Activated CD8-positive, alpha-beta T cell treated with anti-CD3 and anti-CD28 coated beads, Interleukin-2, amount 10 ng/mL, durations not matched to agents 7 days and 5 days (primary cell): ENCODE data around the gene ME1. TPM values are rescaled to one million over a fixed set of nuclear protein-coding genes. Genes with fewer than 3 reads are reported as not detected.
"Not testable (repeated sequence)": the region's sequence is repeated elsewhere in the genome, so short reads cannot be mapped to it uniquely, and the experiment has no call there.

Experiments used
- ATAC-seq: fragments of 150-1000 bp; cut with Tn5 transposase; one replicate; pipeline ENCODE4 v1.10.0; 2021; ENCODE audit warnings: moderate library complexity
- CTCF ChIA-PET: fragments of 350-600 bp; sonication (Branson Sonifier 250); formaldehyde crosslinking; loops from one replicate; lab custom pipeline; 2021; ENCODE audit warnings: antibody characterized with exemption; lab: Charles Lee
- POLR2A ChIA-PET: fragments of 350-600 bp; sonication (Branson Sonifier 250); formaldehyde crosslinking; loops from one replicate; lab custom pipeline; 2021; ENCODE audit warnings: antibody characterized with exemption; lab: Charles Lee
- DNase-seq: peaks from one replicate; pipeline ENCODE4 v3.0.0-alpha.2; 2020
- H3K27ac Mint-ChIP-seq: one replicate; pipeline ENCODE4 v1.8.0; 2021; ENCODE audit warnings: mild to moderate bottlenecking, mixed read lengths
- H3K27me3 Mint-ChIP-seq: one replicate; pipeline ENCODE4 v1.8.0; 2021; ENCODE audit warnings: low read depth, mixed read lengths
- H3K36me3 Mint-ChIP-seq: one replicate; pipeline ENCODE4 v1.8.0; 2021; ENCODE audit warnings: low read depth, mixed read lengths
- H3K4me1 Mint-ChIP-seq: one replicate; pipeline ENCODE4 v1.8.0; 2021; ENCODE audit warnings: low read depth, mixed read lengths
- H3K4me3 Mint-ChIP-seq: one replicate; pipeline ENCODE4 v1.8.0; 2021; ENCODE audit warnings: mild to moderate bottlenecking, mixed read lengths
- H3K9me3 Mint-ChIP-seq: one replicate; pipeline ENCODE4 v1.8.0; 2022; ENCODE audit warnings: mixed read lengths; ENCODE audit not compliant: insufficient read depth
- total RNA-seq, 2 experiments: library from RNA; stranded (reverse); gene quantifications; one replicate each; pipeline ENCODE4 v1.2.3, GENCODE V29; 2021

The ME1 gene
- total RNA-seq, 2 experiments from 2014 or later: 0.08 TPM; not detected in 1

DNA sequence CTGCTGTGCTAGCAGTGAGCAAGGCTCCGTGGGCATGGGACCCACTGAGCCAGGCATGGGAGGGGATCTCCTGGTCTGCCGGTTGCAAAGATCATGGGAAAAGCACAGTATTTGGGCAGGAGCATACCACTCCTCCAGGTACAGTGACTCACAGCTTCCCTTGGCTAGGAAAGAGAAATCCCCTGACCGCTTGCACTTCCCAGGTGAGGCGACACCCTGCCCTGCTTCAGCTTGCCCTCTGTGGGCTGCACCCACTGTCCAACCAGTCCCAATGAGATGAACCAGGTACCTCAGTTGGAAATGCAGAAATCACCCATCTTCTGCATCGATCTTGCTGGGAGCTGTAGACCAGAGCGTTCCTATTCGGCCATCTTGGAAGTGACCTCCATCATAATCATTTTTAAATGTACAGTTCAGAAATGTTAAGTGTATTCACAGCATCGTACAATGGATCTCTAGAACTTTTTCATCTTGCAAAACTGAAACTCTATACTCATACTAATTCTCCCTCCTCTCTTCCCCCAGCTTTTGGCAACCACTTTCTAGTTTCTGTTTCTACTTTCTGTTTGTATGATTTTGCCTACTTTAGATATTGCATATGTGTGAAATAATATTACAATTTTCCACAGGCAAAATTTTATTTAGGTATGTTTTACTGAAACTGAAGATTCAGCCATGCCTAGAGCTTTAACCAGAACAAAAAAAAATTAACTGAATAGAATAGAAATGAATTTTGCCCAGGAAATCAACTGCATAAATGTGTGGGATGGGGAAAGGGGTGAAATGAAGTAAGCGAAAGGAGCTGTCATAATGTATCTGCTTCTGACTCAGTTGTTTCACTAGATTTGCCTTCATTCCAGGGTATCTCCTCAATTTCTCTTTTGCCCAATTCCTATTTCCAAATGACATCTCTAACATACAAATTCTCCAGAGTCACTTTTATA, 137.7 kb downstream of the ME1 start:
- H3K36me3 Mint-ChIP-seq: no peaks in the 10 kb centered on the region
- CTCF ChIA-PET: no interaction called here
- no peak overlapping the region for H3K27ac Mint-ChIP-seq
- no peak for DNase-seq
- H3K4me3 Mint-ChIP-seq: no peak overlapping the region
- H3K9me3 Mint-ChIP-seq: no peaks in the 10 kb centered on the region
- H3K27me3 Mint-ChIP-seq: no peaks in the 10 kb centered on the region
- no peak for ATAC-seq
- H3K4me1 Mint-ChIP-seq: no peaks in the 10 kb centered on the region
- POLR2A ChIA-PET: interaction anchor here (0.6 kb wide), 1 partner anchor 1037 kb away, joined by 3 read pairs; no protein-coding TSS in a partner anchor

DNA sequence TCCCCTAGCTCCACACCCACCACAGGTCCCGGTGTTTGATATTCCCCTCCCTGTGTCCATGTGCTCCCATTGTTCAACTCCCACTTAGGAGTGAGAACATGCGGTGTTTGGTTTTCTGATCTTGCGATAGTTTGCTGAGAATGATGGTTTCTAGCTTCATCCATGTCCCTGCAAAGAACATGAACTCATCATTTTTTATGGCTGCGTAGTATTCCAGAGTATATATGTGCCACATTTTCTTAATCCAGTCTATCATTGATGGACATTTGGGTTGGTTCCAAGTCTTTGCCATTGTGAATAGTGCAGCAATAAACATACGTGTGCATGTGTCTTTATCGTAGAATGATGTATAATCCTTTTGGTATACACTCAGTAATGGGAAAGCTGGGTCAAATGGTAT, 143.6 kb downstream of the ME1 start:
- ATAC-seq, H3K27ac Mint-ChIP-seq, H3K36me3 Mint-ChIP-seq, POLR2A ChIA-PET, H3K27me3 Mint-ChIP-seq, DNase-seq, H3K4me1 Mint-ChIP-seq, H3K9me3 Mint-ChIP-seq, H3K4me3 Mint-ChIP-seq: not testable (repeated sequence)
- CTCF ChIA-PET: interaction anchor here (0.6 kb wide), 1 partner anchor 60 kb away, joined by 3 read pairs; no protein-coding TSS in a partner anchor

DNA sequence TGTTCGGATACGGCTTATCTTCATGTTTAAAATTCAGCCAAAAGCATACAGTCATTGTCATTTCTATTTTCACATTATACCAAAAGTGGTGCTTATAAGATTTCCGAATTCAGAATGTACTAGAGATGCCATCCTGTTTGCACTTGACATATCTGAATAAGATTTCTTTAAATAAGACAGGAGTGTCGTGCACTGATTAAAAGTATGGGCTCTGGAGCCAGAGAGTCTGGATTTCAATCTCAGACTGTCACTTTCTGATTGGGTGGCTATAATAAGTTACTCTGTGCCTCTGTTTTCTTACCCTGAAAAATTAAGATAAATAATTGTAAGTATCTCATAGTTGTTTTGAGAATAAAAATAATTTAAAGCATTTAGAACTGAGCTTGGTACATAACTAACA, 144.9 kb downstream of the ME1 start:
- H3K36me3 Mint-ChIP-seq: no peaks in the 10 kb centered on the region
- ATAC-seq (no peak), DNase-seq (no peak)
- H3K27ac Mint-ChIP-seq: no peak overlapping the region
- H3K27me3 Mint-ChIP-seq: no peaks in the 10 kb centered on the region
- no peaks in the 10 kb centered on the region for H3K4me1 Mint-ChIP-seq
- H3K4me3 Mint-ChIP-seq: no peak overlapping the region
- ChIA-PET POLR2A (no interaction called here), CTCF (no interaction called here)
- H3K9me3 Mint-ChIP-seq: no peaks in the 10 kb centered on the region

DNA sequence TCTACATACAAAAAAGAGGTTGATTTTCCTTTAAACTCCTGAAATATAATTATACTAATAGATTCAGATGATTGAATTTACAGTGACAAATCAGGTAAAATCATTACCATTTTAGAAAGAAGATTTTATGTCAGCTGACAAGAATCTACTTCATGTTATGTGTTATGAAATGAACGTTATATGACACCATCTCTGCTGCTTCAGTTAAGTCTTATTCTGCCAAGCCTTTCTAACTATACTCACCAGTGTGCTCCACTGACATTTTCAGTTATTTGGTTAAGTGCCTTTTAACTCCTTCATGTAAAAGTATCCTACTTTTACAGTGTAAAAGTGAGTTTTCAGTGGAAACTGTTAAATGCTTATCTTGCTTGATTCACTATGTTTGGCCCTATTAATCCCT, 157.3 kb downstream of the ME1 start:
- ChIA-PET CTCF (no interaction called here), POLR2A (no interaction called here)
- peaks cover 2% of the 10 kb centered on the region for H3K27me3 Mint-ChIP-seq
- H3K9me3 Mint-ChIP-seq: no peaks in the 10 kb centered on the region
- no peak overlapping the region for H3K4me3 Mint-ChIP-seq
- no peak overlapping the region for H3K27ac Mint-ChIP-seq
- ATAC-seq: no peak
- DNase-seq: no peak
- no peaks in the 10 kb centered on the region for H3K36me3 Mint-ChIP-seq
- no peaks in the 10 kb centered on the region for H3K4me1 Mint-ChIP-seq

DNA sequence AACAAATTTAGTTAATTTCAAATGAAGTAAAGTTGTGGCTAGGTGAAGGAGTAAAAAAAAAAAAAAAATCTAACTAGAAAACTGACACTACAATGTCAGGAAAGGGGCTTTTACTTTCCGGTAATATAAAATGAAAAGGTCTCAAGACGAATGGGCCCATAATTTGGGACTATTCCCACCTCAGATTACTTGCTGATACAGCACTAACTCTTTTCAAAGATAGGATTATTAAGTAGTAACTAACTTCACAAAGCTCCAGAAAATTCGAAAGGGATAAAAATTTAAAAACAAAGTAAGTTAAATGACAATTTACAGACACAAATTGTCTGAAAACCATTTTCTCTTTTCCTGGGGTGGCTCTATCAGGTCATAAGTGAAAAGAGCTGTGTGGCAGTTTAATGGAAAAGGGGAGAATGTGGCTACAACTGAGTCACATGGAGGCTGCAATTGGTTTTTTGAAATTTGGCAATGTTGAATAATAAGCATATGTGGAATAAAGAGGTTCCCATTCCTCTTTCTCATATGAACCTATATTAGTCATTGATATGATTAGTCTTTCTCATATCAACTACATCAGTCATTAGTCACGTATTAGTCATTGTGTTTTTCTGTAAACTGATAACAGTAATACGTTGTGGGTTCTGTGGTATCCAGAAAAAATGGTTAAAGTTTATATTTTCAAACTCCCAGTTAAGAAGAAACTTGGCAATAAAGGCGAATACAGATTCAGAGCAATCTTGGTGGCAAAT, 159.7 kb downstream of the ME1 start:
- Mint-ChIP-seq H3K4me1 (no peaks in the 10 kb centered on the region), H3K36me3 (no peaks in the 10 kb centered on the region), H3K27me3 (peaks cover 2% of the 10 kb centered on the region), H3K4me3 (no peak overlapping the region), H3K27ac (no peak overlapping the region), H3K9me3 (no peaks in the 10 kb centered on the region)
- ChIA-PET CTCF (no interaction called here), POLR2A (no interaction called here)
- DNase-seq (no peak), ATAC-seq (no peak)

DNA sequence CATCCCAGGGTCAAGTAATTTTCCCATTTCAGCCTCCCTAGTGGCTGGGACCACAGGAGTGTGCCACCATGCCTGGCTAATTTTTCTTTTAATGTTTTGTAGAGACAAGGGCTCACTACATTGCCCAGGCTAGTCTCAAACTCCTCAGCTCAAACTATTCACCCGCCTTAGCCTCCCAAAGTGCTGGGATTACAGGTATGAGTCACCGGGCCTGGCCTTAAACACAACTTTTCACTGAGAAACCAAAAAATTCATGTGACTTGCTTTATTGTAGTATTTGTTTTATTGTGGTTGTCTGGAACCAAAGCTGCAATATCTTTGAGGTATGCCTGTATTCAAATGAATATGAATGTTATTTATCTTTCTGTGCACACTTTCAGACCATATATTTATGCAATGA, 165.5 kb downstream of the ME1 start:
- ChIA-PET POLR2A (no interaction called here), CTCF (no interaction called here)
- Mint-ChIP-seq H3K36me3 (no peaks in the 10 kb centered on the region), H3K27me3 (no peaks in the 10 kb centered on the region), H3K4me1 (no peaks in the 10 kb centered on the region), H3K4me3 (no peak overlapping the region), H3K9me3 (no peaks in the 10 kb centered on the region), H3K27ac (no peak overlapping the region)
- ATAC-seq (no peak), DNase-seq (no peak)

DNA sequence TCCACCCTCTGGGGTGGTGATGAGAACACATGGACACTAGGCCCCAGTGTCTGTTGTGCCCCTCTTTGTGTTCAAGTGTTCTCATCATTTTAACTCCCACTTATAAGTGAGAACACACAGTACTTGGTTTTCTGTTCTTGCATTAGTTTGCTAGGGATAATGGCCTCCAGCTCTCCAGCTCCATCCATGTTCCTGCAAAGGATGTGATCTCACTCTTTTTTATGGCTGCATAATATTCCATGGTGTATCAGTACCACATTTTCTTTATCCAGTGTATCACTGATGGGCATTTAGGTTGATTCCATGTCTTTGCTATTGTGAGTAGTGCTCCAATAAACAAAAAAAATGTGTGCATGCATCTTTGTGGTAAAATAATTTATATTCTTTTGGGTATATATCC, 170.3 kb downstream of the ME1 start:
- H3K27me3 Mint-ChIP-seq: peaks cover 3% of the 10 kb centered on the region
- ChIA-PET CTCF (no interaction called here), POLR2A (no interaction called here)
- DNase-seq (no peak), ATAC-seq (no peak)
- H3K4me3 Mint-ChIP-seq: no peak overlapping the region
- H3K27ac Mint-ChIP-seq: no peak overlapping the region
- H3K9me3 Mint-ChIP-seq: no peaks in the 10 kb centered on the region
- H3K4me1 Mint-ChIP-seq: no peaks in the 10 kb centered on the region
- H3K36me3 Mint-ChIP-seq: no peaks in the 10 kb centered on the region

DNA sequence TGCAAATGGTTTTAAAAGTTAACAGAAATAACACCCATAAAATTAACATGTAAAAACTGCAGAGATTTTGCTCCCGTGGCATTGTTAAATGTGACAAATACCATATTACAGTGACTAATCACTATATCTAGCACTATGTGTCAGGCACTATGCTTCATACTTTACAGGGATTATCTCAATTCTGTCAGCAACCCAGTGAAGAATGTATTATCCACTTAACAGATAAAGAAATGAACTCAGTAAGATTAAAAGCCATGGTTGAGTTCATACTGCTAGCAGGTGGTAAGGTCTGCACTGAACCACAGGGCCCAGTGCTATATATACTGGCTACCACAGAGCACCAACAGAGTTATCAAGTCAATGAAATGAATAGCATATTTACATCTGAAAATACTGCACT, 172.3 kb downstream of the ME1 start:
- CTCF ChIA-PET: no interaction called here

DNA sequence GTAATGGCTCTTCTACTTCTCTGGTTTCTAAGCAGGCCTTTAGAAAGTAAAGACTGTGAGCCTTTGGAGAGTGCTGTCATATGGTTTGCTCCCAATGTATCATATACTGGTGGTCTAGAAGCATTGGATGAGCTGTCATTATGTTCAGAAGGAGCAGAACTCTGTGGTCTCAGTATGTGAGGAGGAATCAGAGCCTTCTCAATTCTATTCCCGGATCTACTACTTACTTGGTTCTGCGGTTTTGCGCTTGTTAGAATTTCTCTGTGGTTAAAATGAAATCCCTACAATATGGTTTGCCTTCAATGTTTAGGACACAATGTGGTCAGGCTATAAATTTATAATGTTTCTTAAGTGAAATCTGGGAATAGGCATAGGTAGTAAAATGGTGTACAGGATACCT, 173.1 kb downstream of the ME1 start:
- Mint-ChIP-seq H3K4me3 (no peak overlapping the region), H3K4me1 (no peaks in the 10 kb centered on the region), H3K27me3 (peaks cover 5% of the 10 kb centered on the region), H3K9me3 (no peaks in the 10 kb centered on the region), H3K27ac (no peak overlapping the region), H3K36me3 (no peaks in the 10 kb centered on the region)
- DNase-seq (no peak), ATAC-seq (no peak)
- POLR2A ChIA-PET: no interaction called here
- CTCF ChIA-PET: no interaction called here

More for the DNA sequence above, 172.3 kb downstream of the ME1 start:
- no peaks in the 10 kb centered on the region for H3K4me1 Mint-ChIP-seq
- peaks cover 5% of the 10 kb centered on the region for H3K27me3 Mint-ChIP-seq
- no peaks in the 10 kb centered on the region for H3K9me3 Mint-ChIP-seq
- ATAC-seq (no peak), DNase-seq (no peak)
- no peak overlapping the region for H3K27ac Mint-ChIP-seq
- no peak overlapping the region for H3K4me3 Mint-ChIP-seq
- H3K36me3 Mint-ChIP-seq: no peaks in the 10 kb centered on the region
- POLR2A ChIA-PET: no interaction called here

DNA sequence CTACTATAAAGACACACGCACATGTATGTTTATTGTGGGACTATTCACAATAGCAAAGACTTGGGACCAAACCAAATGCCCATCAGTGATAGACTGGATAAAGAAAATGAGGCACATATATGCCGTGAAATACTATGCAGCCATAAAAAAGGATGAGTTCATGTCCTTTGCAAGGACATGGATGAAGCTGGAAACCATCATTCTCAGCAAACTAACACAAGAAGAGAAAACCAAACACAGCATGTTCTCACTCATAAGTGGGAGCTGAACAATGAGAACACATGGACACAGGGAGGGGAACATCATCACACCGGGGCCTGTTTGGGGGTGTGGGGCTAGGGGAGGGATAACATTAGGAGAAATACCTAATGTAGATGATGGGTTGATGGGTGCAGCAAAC, 174.1 kb downstream of the ME1 start:
- CTCF ChIA-PET, ATAC-seq, H3K4me1 Mint-ChIP-seq, DNase-seq, H3K36me3 Mint-ChIP-seq, H3K9me3 Mint-ChIP-seq, H3K4me3 Mint-ChIP-seq, H3K27ac Mint-ChIP-seq, POLR2A ChIA-PET, H3K27me3 Mint-ChIP-seq: not testable (repeated sequence)

DNA sequence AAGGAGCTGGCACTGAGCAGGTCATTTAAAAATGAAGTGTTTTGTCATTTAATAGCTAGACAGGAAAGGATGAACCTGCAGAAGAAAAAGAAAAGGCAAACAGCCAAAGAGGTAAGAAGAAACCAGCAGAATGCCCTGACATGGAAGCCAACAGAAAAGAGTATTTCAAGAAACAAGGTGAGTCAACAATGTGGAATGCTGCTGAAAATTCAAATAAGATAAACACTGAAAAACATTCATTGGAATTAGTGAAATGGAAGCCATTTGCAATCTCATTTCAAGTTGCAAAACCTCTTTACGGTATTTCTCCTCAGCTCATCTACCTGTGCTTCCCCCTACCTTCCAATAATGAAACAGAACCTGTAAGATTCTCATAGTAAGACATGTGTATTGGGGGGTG, 178.1 kb downstream of the ME1 start:
- no peak for DNase-seq
- POLR2A ChIA-PET: no interaction called here

DNA sequence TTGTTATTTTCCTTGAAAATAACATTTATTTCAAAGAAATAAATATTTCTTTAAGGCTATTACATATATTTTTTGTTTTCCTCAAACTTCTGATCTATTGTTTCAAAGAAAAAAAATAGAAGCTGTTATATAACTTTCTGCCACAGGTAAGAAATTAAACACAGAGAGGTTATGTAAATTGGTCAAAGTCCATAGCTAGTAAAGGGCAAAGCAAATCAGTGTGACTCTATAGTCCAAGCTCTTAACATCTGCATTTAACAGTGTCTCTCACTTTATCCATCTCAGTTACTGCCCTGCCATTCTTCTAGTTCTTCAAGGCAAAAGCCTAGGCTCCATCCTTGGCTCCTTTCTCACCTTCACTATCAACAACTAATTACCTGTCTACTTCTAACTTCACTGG, 180.6 kb downstream of the ME1 start:
- Mint-ChIP-seq H3K9me3 (no peaks in the 10 kb centered on the region), H3K27me3 (peaks cover 8% of the 10 kb centered on the region), H3K27ac (no peak overlapping the region), H3K4me1 (no peaks in the 10 kb centered on the region), H3K36me3 (no peaks in the 10 kb centered on the region), H3K4me3 (no peak overlapping the region)
- ChIA-PET CTCF (no interaction called here), POLR2A (no interaction called here)
- DNase-seq (no peak), ATAC-seq (no peak)

More for the DNA sequence above, 178.1 kb downstream of the ME1 start:
- no peak for ATAC-seq
- Mint-ChIP-seq H3K27ac (no peak overlapping the region), H3K27me3 (peaks cover 8% of the 10 kb centered on the region), H3K4me1 (no peaks in the 10 kb centered on the region), H3K36me3 (no peaks in the 10 kb centered on the region), H3K4me3 (no peak overlapping the region), H3K9me3 (no peaks in the 10 kb centered on the region)
- CTCF ChIA-PET: interaction anchor here (0.8 kb wide), 1 partner anchor 186 kb away, joined by 3 read pairs; the partner anchor contains the start of gene DOP1A
